ENCODE data around the gene SFXN2. TPM values are rescaled to one million over a fixed set of nuclear protein-coding genes. Genes with fewer than 3 reads are reported as not detected.

The SFXN2 gene
- total RNA-seq, 2 donors from 2014 or later: 9.7 to 27.6 TPM

DNA sequence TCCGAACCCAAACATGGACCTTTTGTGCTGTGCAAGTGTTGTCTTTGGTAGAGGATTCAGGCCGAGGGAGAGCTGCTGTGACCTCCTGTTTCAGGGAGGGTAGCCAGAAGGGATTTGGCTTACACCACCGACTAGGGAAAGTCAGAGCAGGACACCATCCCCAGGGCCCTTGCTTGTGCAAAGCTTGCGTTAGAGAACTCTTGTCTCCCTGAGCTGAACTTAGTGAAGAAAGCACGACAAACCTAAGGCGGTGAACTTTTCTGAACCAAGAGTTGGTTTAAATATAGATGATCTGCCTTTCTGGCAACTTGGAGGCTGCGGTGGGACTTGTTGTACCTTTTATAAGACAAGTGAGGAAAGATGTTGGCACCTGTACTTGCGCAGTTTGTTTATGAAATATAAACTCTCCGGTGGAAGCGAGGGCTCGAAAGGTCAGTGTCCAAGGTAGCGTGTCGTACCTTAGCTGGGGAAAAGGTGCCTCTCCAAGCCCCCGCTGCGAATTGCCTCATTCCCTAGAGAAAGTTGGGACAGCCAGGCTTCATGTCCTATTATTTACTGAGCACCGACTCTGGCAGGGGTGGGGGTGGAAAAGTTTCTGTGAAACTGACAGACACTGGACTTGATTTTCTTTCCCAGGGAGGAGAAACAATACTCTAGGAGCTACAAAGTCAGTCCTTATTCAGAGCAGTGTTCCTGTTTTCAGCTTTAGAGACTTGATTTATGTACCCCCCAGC lies 60.9 kb downstream of the SFXN2 start:
- no peaks in the 10 kb centered on the region for H3K9me3 ChIP-seq
- no peaks in the 10 kb centered on the region for H3K36me3 ChIP-seq
- no peak for DNase-seq
- H3K9ac ChIP-seq (ENCODE audit: low read depth in 2 of 2, low read length in 2 of 2): peak overlapping the region in 1 of 2 donors; percentile 73
- TF ChIP-seq, protein P1, sequence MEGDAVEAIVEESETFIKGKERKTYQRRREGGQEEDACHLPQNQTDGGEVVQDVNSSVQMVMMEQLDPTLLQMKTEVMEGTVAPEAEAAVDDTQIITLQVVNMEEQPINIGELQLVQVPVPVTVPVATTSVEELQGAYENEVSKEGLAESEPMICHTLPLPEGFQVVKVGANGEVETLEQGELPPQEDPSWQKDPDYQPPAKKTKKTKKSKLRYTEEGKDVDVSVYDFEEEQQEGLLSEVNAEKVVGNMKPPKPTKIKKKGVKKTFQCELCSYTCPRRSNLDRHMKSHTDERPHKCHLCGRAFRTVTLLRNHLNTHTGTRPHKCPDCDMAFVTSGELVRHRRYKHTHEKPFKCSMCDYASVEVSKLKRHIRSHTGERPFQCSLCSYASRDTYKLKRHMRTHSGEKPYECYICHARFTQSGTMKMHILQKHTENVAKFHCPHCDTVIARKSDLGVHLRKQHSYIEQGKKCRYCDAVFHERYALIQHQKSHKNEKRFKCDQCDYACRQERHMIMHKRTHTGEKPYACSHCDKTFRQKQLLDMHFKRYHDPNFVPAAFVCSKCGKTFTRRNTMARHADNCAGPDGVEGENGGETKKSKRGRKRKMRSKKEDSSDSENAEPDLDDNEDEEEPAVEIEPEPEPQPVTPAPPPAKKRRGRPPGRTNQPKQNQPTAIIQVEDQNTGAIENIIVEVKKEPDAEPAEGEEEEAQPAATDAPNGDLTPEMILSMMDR (IDR thresholded peaks at IDR 0.05): no peak
- no peaks in the 10 kb centered on the region for H3K27me3 ChIP-seq
- no peak overlapping the region for H3K4me3 ChIP-seq
- intact Hi-C loops (cut with DNase I): no loop called here
- peak overlapping the region; percentile 48 for H3K27ac ChIP-seq
- no peaks in the 10 kb centered on the region for H3K4me1 ChIP-seq

DNA sequence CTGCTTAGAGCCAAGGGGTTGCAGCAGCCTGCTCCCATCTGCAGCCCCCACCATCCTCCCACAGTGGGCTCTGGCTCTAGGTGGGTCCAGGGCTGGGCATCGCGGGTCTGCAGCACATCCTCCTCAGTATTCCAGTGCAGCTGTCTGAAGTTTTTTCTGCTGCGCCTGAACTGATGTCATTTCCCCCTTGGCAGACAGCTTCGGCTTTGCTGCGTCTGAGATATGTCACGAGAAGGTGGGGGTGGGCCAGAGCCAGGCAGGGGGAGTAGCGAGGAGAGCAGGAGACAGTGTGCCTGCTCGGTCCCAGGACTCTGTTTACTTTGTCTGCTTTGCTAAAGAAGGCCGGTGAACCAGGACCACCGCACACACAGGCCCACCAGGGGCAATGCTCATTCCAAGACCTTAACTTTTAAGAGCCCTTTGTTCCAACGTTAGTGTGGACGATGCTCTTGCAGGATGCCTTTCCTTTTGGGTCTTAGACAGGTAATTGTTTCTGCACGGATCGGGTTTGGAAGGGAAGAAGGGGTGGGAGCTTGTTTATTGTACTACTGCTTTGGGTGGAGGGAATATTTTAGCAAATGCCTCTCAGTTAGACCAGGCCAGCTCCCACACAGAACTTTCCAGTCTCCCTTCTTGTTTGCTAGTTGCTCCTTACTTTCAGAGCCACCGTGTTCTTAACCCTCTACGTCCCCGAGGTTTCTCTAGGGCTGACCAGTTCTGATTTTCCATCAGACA lies 61.7 kb downstream of the SFXN2 start:
- H3K4me1 ChIP-seq: no peaks in the 10 kb centered on the region
- H3K27me3 ChIP-seq: no peaks in the 10 kb centered on the region
- no peak overlapping the region for H3K4me3 ChIP-seq
- no peaks in the 10 kb centered on the region for H3K36me3 ChIP-seq
- peak; percentile 62 for DNase-seq
- intact Hi-C loops (cut with DNase I): no loop called here
- H3K9me3 ChIP-seq: no peaks in the 10 kb centered on the region
- H3K27ac ChIP-seq: peak overlapping the region; percentile 48
- TF ChIP-seq, protein P1 (IDR thresholded peaks at IDR 0.05): no peak
- peak overlapping the region; percentile 44 to 73 for H3K9ac ChIP-seq (ENCODE audit: low read depth in 2 of 2, low read length in 2 of 2)

DNA sequence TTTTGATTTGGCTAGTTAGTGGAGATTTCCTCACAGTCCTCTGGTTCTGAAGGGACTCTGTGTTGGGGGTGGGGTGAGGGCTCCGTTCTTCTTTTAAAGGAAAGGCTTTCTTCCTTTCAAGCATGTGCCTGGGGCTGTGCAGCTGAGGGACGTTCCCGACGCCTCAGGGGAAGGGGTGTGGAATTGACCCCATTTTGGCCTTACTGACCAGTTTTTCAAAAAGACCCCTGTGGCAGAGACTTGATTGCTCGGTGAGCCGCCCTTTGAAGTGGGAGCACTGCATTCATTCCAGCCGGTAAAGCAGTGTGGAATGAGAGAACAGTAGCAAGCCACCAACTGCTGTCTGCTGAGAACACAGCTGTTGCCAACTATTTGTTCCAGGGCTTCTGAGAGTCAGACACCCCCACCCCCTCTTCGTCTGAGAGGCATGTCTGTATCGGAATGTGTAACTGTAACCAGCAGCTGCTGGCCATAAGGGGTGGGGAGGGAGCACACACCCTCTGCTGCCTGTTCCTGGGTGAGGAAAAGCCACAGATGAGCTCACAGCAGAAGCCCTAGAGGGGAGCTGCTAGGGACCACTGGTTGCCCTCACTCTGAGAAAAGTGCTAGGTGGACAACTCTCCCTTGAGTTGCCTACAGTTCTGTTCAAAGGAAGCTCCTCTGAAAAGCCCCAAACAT lies 62.5 kb downstream of the SFXN2 start:
- Histone ChIP-seq H3K4me3 (no peak overlapping the region), H3K27ac (peak overlapping the region; percentile 48), H3K36me3 (no peaks in the 10 kb centered on the region), H3K9me3 (no peaks in the 10 kb centered on the region), H3K4me1 (no peaks in the 10 kb centered on the region), H3K9ac (ENCODE audit: low read depth in 2 of 2, low read length in 2 of 2) (peak overlapping the region; percentile 44 to 73), H3K27me3 (no peaks in the 10 kb centered on the region)
- peak; percentile 40 for DNase-seq
- intact Hi-C loops (cut with DNase I): no loop called here
- TF ChIP-seq, protein P1 (IDR thresholded peaks at IDR 0.05): no peak

DNA sequence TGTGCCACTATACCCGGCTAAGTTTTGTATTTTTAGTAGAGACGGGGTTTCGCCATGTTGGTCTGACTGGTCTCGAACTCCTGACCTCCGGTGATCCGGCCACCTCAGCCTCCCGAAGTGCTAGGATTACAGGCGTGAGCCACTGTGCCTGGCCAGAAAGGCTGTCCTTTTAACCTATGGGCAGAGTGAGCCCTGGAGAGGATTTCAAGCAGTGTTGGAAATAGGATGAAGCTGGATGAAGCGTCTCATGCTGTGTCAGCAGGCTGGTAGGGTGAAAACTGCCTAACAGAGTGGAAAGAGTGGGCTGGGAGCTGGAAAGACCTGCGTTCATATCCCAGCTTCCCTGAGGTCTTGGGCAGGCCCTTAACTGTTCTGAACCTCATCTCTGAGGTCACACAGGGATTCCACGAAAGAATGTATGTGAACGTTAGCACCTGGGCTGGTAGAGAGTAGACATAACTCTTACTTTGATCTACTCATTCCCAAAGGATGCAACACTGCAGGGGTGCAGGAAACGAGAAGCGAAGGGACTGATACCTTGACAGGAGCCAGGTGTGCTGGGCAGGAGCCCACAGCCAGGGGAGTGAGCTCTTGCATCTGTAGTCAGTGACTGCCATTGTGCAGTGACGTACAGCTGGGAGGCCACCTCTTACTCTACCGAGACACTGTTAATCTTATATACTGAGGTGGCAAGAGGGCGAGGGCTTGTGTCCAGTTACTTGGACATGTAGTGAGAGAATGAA lies 63.4 kb downstream of the SFXN2 start:
- intact Hi-C loops (cut with DNase I): no loop called here
- no peaks in the 10 kb centered on the region for H3K9me3 ChIP-seq
- H3K27me3 ChIP-seq: no peaks in the 10 kb centered on the region
- TF ChIP-seq, protein P1 (IDR thresholded peaks at IDR 0.05): no peak
- no peak for DNase-seq
- H3K4me3 ChIP-seq: no peak overlapping the region
- no peaks in the 10 kb centered on the region for H3K36me3 ChIP-seq
- H3K9ac ChIP-seq (ENCODE audit: low read depth in 2 of 2, low read length in 2 of 2): peak overlapping the region in 1 of 2 donors; percentile 17
- H3K4me1 ChIP-seq: no peaks in the 10 kb centered on the region
- peak overlapping the region; percentile 48 for H3K27ac ChIP-seq

DNA sequence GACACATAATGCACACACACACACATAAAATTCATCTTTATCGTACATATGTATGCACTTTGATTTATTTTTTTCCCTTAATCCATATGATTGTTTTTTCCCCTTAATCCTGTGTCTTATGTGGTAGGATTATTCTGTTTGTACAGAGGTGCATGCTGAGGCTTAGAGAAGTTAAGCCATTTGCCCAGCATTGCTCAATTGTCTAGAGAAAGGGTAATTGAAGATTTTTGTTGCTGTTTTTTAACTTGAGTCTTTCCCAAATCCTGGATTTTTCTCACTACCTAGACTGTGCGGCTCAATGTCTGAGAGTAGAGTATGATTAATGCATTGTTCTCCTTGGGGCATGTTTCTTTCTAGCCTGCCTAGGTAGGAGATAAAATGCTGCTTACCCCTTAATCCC lies 64.3 kb downstream of the SFXN2 start:
- H3K27ac ChIP-seq: no peak overlapping the region
- intact Hi-C loops (cut with DNase I): no loop called here
- TF ChIP-seq, protein P1 (IDR thresholded peaks at IDR 0.05): no peak
- no peak for DNase-seq
- H3K4me3 ChIP-seq: no peak overlapping the region
- no peaks in the 10 kb centered on the region for H3K4me1 ChIP-seq
- H3K9ac ChIP-seq (ENCODE audit: low read depth in 2 of 2, low read length in 2 of 2): no peak overlapping the region
- no peaks in the 10 kb centered on the region for H3K36me3 ChIP-seq
- no peaks in the 10 kb centered on the region for H3K9me3 ChIP-seq
- no peaks in the 10 kb centered on the region for H3K27me3 ChIP-seq
